ENCODE data around the gene ZNF563. TPM values are rescaled to one million over a fixed set of nuclear protein-coding genes. Genes with fewer than 3 reads are reported as not detected.
A peak's percentile ranks its signal among the peaks of the same experiment; 100 is the strongest.
"Not testable (repeated sequence)": the region's sequence is repeated elsewhere in the genome, so short reads cannot be mapped to it uniquely, and the experiment has no call there.

ZNF563 gene
- total RNA-seq, 4 donors from 2014 or later: 2.6 to 8.3 (median 5.8) TPM

DNA sequence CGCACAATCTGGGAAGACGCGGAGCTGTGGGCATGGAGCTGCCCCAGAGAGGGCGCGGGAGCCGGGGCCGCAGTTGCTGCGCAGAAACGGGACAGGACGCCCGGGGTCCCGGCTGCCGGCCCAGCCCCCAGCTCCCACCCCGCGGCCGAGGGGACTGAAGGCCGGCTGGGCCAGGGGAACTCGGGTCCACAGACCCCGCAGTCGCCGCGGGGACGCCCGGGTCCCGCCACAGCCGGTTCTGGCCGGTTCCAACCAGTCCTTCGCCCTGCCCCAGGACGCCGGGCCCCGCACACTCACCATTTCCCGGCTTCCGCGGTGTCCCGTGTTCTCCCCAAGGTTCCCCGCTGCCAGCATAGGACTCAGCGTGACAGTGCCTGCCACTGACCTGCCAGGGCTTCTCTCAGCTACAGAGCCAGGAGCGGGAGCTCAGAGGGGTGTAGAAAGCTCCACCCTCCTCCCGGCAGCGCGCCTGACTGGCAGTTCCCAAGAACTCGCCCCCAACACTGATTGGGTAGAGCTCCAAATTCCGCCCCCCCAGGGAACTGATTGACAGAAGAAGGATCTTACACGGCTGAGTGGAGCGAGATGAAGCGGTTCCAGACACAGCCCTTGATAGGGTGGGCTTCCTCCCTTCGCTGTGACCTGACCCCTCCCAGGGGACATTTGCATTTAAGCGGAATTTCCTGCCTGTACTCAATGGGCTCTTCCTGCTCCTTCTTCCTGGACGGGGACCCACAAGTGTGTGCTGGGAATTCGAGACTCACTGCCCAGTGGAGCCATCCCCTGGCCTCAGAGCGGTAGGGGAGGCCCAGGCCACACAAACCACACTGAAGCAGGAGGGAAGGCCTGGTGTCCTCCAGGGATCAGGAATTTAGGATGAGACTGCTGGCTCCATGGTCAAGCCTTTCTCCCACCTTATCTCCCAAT is 32.1 kb upstream of the ZNF563 start, which contains the start of gene ZNF442:
TSS of gene ZNF442 (minus strand) at position 448 of the 927 bp plus-strand sequence. CDS start 2,052 bp downstream, outside the sequence.
- H3K9me3 ChIP-seq: no peaks in the 10 kb centered on the region

DNA sequence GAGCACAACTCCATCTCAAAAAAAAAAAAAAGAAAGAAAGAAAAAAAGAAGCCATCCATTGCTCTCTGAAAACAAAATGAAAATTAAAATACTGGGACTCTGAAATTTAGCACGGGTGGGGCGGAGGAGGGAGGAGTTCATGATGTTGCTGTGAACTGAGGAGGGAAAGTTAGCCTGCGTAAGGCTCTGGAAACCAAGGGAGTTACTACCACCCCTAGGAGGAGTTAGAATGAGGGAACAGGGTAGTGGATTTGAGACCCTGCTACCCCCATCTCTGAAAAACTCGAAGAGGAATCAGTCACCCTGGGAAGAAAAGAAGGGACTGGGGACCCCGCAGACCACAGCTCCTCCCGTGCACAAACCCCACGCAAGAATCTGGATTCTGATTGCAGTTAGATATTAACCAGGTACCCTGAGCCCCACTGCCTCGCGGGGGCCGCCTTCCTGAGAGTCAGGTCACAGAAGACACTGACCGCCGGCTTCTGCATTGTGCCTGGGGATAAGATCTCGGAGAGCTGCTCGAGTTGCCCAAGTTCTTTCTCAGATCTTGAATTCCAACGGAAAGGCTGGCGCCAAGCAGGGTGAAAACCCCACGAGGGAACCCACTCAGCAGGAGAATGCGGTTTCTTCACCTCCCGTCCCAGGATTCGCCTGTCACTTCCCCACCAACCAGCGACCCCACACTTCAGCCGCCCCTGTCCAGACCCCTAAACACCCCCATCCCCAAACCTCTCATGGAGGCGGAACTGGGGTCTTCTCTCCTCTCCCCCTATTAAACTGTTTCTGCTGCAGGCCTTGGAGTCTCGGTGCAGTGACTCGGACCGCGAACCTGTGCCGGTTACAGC is 31.2 kb upstream of the ZNF563 start:
- WGBS: 6% methylated on average over 26 of the region's 28 CpGs
- Histone ChIP-seq H3K27ac (peak overlapping the region; percentile 84), H3K36me3 (no peaks in the 10 kb centered on the region), H3K4me3 (peak overlapping the region; percentile 74), H3K4me1 (peaks cover 12% of the 10 kb centered on the region), H3K27me3 (no peaks in the 10 kb centered on the region), H3K9me3 (no peaks in the 10 kb centered on the region)
- TF ChIP-seq POLR2A (IDR thresholded peaks at IDR 0.05): no peak
- TF ChIP-seq EP300 (IDR thresholded peaks at IDR 0.05): no peak
- TF ChIP-seq POLR2AphosphoS5 (IDR thresholded peaks at IDR 0.05): no peak
- TF ChIP-seq, protein P1, sequence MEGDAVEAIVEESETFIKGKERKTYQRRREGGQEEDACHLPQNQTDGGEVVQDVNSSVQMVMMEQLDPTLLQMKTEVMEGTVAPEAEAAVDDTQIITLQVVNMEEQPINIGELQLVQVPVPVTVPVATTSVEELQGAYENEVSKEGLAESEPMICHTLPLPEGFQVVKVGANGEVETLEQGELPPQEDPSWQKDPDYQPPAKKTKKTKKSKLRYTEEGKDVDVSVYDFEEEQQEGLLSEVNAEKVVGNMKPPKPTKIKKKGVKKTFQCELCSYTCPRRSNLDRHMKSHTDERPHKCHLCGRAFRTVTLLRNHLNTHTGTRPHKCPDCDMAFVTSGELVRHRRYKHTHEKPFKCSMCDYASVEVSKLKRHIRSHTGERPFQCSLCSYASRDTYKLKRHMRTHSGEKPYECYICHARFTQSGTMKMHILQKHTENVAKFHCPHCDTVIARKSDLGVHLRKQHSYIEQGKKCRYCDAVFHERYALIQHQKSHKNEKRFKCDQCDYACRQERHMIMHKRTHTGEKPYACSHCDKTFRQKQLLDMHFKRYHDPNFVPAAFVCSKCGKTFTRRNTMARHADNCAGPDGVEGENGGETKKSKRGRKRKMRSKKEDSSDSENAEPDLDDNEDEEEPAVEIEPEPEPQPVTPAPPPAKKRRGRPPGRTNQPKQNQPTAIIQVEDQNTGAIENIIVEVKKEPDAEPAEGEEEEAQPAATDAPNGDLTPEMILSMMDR (IDR thresholded peaks at IDR 0.05): no peak
- peak; percentile 66 to 83 for DNase-seq (ENCODE audit: low spot score in 2 of 2)

More for the DNA sequence above, 32.1 kb upstream of the ZNF563 start, which contains the start of gene ZNF442:
- TF ChIP-seq POLR2A (IDR thresholded peaks at IDR 0.05) (peak in 1 of 2 donors; percentile 72), POLR2AphosphoS5 (IDR thresholded peaks at IDR 0.05) (peak in 2 of 3 donors; percentile 21 to 48), EP300 (IDR thresholded peaks at IDR 0.05) (no peak)
- TF ChIP-seq, protein P1 (IDR thresholded peaks at IDR 0.05): peak; percentile 37 to 64
- H3K27ac ChIP-seq: peak within 1 kb of the TSS; percentile 84
- peak within 1 kb of the TSS; percentile 74 for H3K4me3 ChIP-seq
- no peaks in the 10 kb centered on the region for H3K36me3 ChIP-seq
- no peaks in the 10 kb centered on the region for H3K27me3 ChIP-seq
- peaks cover 12% of the 10 kb centered on the region for H3K4me1 ChIP-seq
- 3% methylated on average over 21 of the region's 51 CpGs for WGBS
- peak; percentile 98 for DNase-seq (ENCODE audit: low spot score in 2 of 2)

DNA sequence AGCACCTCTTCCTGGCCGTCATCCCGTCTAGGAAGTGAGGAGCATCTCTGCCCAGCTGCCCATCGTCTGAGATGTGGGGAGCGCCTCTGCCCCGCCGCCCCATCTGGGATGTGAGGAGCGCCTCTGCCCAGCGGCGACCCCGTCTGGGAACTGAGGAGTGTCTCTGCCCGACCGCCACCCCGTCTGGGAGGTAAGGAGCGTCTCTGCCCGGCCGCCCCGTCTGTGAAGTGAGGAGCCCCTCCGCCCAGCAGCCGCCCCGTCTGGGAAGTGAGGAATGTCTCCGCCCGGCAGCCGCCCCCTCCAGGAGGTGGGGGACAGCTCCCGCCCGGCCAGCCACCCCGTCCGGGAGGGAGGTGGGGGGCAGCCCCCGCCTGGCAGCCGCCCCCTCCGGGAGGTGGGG is 28.8 kb upstream of the ZNF563 start:
- H3K4me1 ChIP-seq: peaks cover 12% of the 10 kb centered on the region
- not testable (repeated sequence) for H3K27ac ChIP-seq; DNase-seq (ENCODE audit: low spot score in 2 of 2); H3K4me3 ChIP-seq; H3K9me3 ChIP-seq; H3K27me3 ChIP-seq; H3K36me3 ChIP-seq
- whole genome bisulfite sequencing: 95% methylated on average over 8 of the region's 30 CpGs

DNA sequence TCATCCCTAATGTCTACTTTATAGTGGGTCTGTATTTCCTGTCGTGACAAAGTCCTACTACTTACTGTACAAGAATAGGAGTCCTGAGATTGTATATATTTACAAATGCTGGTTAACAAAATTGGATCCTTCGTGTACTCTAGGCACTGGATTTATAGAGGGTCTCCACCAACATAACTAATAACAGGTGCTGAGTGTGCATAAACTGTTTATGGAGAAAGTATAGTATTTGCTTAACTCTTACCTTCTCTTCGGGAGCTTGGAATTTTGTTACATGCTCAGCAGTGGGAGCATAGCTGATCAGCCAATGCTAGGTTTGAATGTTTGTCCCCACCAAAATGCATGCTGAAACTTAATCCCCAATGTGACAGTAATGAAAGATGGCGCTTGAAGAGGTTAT is 19.9 kb upstream of the ZNF563 start:
- TF ChIP-seq, protein P1 (IDR thresholded peaks at IDR 0.05): no peak
- TF ChIP-seq EP300 (IDR thresholded peaks at IDR 0.05) (no peak), POLR2A (IDR thresholded peaks at IDR 0.05) (no peak), POLR2AphosphoS5 (IDR thresholded peaks at IDR 0.05) (no peak)
- Histone ChIP-seq H3K36me3 (peaks cover 25% of the 10 kb centered on the region), H3K27me3 (no peaks in the 10 kb centered on the region), H3K27ac (no peak overlapping the region), H3K9me3 (peaks cover 37% of the 10 kb centered on the region), H3K4me1 (no peaks in the 10 kb centered on the region), H3K4me3 (no peak overlapping the region)
- no peak for DNase-seq (ENCODE audit: low spot score in 2 of 2)
- WGBS: 93% methylated on average over 4 of the region's 4 CpGs

DNA sequence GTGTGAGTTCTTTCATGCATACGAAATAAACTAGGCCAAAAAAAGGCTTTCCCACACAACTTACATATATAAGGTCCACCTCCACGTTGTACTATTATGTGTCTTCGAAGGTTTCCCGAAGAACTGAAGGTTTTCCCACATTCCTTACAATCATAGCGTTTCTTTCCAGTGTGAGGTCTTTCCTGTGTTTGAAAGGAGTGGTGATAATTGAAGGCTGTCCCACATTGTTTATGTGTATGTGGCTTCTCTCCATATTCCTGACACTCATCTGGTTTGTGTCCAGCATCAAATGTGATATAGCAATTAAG is 17.4 kb upstream of the ZNF563 start:
- Histone ChIP-seq H3K9me3 (peaks cover 37% of the 10 kb centered on the region), H3K4me1 (no peaks in the 10 kb centered on the region), H3K36me3 (peaks cover 25% of the 10 kb centered on the region), H3K27me3 (no peaks in the 10 kb centered on the region), H3K4me3 (no peak overlapping the region), H3K27ac (no peak overlapping the region)
- DNase-seq (ENCODE audit: low spot score in 2 of 2): no peak
- WGBS: 93% methylated on average over 5 of the region's 5 CpGs
- TF ChIP-seq, protein P1 (IDR thresholded peaks at IDR 0.05): no peak
- TF ChIP-seq POLR2A (IDR thresholded peaks at IDR 0.05) (no peak), POLR2AphosphoS5 (IDR thresholded peaks at IDR 0.05) (no peak), EP300 (IDR thresholded peaks at IDR 0.05) (no peak)
